ENCODE measurements around the gene ZNRF1. TPM values are rescaled to one million over a fixed set of nuclear protein-coding genes. Genes with fewer than 3 reads are reported as not detected.

Gene ZNRF1
- total and polyA plus RNA-seq, 2 of the 4 experiments (the other 2 are of a cell fraction), result 8.2 to 20.7 TPM

- no peak for ATAC-seq (ENCODE audit: low read depth)
- ChIA-PET CTCF (no interaction called here), POLR2A (ENCODE audit: unreplicated experiment) (no interaction called here)
- H2BK5ac ChIP-seq (ENCODE audit: low read depth, low read length, poor library complexity, severe bottlenecking), result no peak overlapping the region
- H2AFZ ChIP-seq (replicated peaks; ENCODE audit: low read length, poor library complexity), result no peak overlapping the region
- no peak overlapping the region for H4K5ac ChIP-seq (ENCODE audit: low read depth, low read length)
- no peak overlapping the region for H3K4ac ChIP-seq (ENCODE audit: low read depth, low read length)
- no peak for DNase-seq
- BruUV-seq (replicated peaks), result no TSS peak
- WGBS, 2 experiments (ENCODE audit: extremely low coverage in 2 of 2, insufficient read length in 1 of 2), result 100% methylated on average over 1 of the region's 7 CpGs; no CpG with 5 or more reads in 1 of the 2 experiments
- no peak overlapping the region for H3K4me2 ChIP-seq (ENCODE audit: low read depth, low read length)
- H3K79me1 ChIP-seq (ENCODE audit: low read depth in 1 of 2, low read length in 2 of 2), result peaks cover 37 to 71% of the 10 kb centered on the region in 2 experiments
- intact Hi-C loops (cut with micrococcal nuclease), result no loop called here
- no peak overlapping the region for H4K8ac ChIP-seq (ENCODE audit: low read depth in 2 of 2, low read length in 2 of 2)
- no peak overlapping the region for H3K18ac ChIP-seq (ENCODE audit: low read depth, low read length)
- H3K4me3 ChIP-seq (ENCODE audit: insufficient read depth, low read depth, low read length), result no peak overlapping the region
- H3K9me3 ChIP-seq (ENCODE audit: control insufficient read depth, insufficient read depth, low read length), result peaks cover 3% of the 10 kb centered on the region; the same call in 1 of the 2 replicates
- no peak overlapping the region for H3K27ac ChIP-seq (ENCODE audit: insufficient read depth, low read length)
- H4K91ac ChIP-seq (ENCODE audit: insufficient read depth, low read depth, low read length), result no peak overlapping the region
- H3K23ac ChIP-seq (ENCODE audit: low read depth, low read length), result no peak overlapping the region
- no peak overlapping the region for H2BK20ac ChIP-seq (ENCODE audit: low read depth, low read length)
- dilution Hi-C loops (cut with HindIII; ENCODE audit: low sequenced_read_pairs, unreplicated experiment), result no loop called here
- in situ Hi-C loops (cut with MboI; ENCODE audit: low sequenced_read_pairs), result no loop called here
- peaks cover 32% of the 10 kb centered on the region for H4K20me1 ChIP-seq (ENCODE audit: insufficient read depth, low read length)
- H3K27me3 ChIP-seq (ENCODE audit: control insufficient read depth, insufficient read depth, low read length), result no peaks in the 10 kb centered on the region
- TF ChIP-seq ELK1 (IDR thresholded peaks at IDR 0.05; ENCODE audit: borderline replicate concordance, low read depth, low read length), result no peak
- no peak for TF ChIP-seq CEBPB (IDR thresholded peaks at IDR 0.05; ENCODE audit: low read depth, low read length)
- no peak for TF ChIP-seq MAZ (IDR thresholded peaks at IDR 0.05; ENCODE audit: borderline replicate concordance, low read depth, low read length)
- no peak for TF ChIP-seq CHD1 (IDR thresholded peaks at IDR 0.05; ENCODE audit: low read depth, low read length)
- TF ChIP-seq RCOR1 (IDR thresholded peaks at IDR 0.05; ENCODE audit: insufficient replicate concordance, low read length), result no peak
- TF ChIP-seq MAFK (IDR thresholded peaks at IDR 0.05; ENCODE audit: low read depth, low read length), result no peak
- TF ChIP-seq MXI1 (IDR thresholded peaks at IDR 0.05; ENCODE audit: borderline replicate concordance, low read depth, low read length), result no peak
- TF ChIP-seq NFE2L2 (IDR thresholded peaks at IDR 0.05; ENCODE audit: low read depth, low read length), result no peak
- TF ChIP-seq RFX5 (IDR thresholded peaks at IDR 0.05; ENCODE audit: low read depth, low read length), result no peak
- no peak for TF ChIP-seq USF2 (IDR thresholded peaks at IDR 0.05; ENCODE audit: low read depth, low read length)
- H3K56ac ChIP-seq (ENCODE audit: extremely low read depth, insufficient read depth, low read length), result no peak overlapping the region
- no peak overlapping the region for H2BK120ac ChIP-seq (ENCODE audit: low read depth, low read length)
- no peak overlapping the region for H3K9ac ChIP-seq (ENCODE audit: low read depth, low read length)
- H2BK15ac ChIP-seq (ENCODE audit: low read depth, low read length), result no peak overlapping the region
- peaks cover 12% of the 10 kb centered on the region for H3K9me1 ChIP-seq (ENCODE audit: insufficient read depth, low read length)
- H3K4me1 ChIP-seq (ENCODE audit: control insufficient read depth, insufficient read depth, low read length), result peaks cover 18% of the 10 kb centered on the region
- no peaks in the 10 kb centered on the region for H3K36me3 ChIP-seq (ENCODE audit: control insufficient read depth, insufficient read depth, low read length)
- H2AK9ac ChIP-seq (replicated peaks; ENCODE audit: low read depth, low read length, poor library complexity), result no peak overlapping the region
- H2AK5ac ChIP-seq (ENCODE audit: low read depth, low read length), result no peak overlapping the region
- no peak overlapping the region for H3K14ac ChIP-seq (replicated peaks; ENCODE audit: low read depth, low read length)
These were observed 66.8 kb downstream of the ZNRF1 start for GRCh38 chr16:75065521-75066149.
